Bronchial epithelial cell (primary cell): ENCODE data around the gene FNDC4. TPM values are rescaled to one million over a fixed set of nuclear protein-coding genes. Genes with fewer than 3 reads are reported as not detected.

Source experiments
- DNase-seq: peaks from one replicate; pipeline ENCODE4 v3.0.0-alpha.2; 2010; ENCODE audit warnings: low read depth
- FAIRE-seq: peaks from 2 replicates; lab custom pipeline; 2011; peaks lifted over from hg19 to GRCh38; lab: Jason Lieb, UNC
- H3K27me3 ChIP-seq: 2 replicates; pipeline ENCODE4 v1.5.1; 2011; ENCODE audit warnings: low read length; ENCODE audit not compliant: control insufficient read depth, insufficient read depth
- H3K36me3 ChIP-seq: 2 replicates; pipeline ENCODE4 v1.5.1; 2011; ENCODE audit warnings: low read length; ENCODE audit not compliant: control insufficient read depth, insufficient read depth
- H3K4me3 ChIP-seq: 2 replicates; pipeline ENCODE4 v1.5.1; 2011; ENCODE audit warnings: mild to moderate bottlenecking, low read depth, low read length, control low read depth
- total RNA-seq: library from RNA; depleted of rRNA; stranded (reverse); fragments of >200 nt; gene quantifications from 2 replicates; pipeline ENCODE4 v1.2.1, GENCODE V29; 2014
- TF ChIP-seq, protein P1 (sequence below): IDR thresholded peaks from 2 replicates; pipeline ENCODE4 v1.5.1; 2011; ENCODE audit warnings: mild to moderate bottlenecking, moderate library complexity, low read length, control low read depth, inconsistent platforms; ENCODE audit not compliant: insufficient read depth, severe bottlenecking

The FNDC4 gene
- total RNA-seq, 1 donor from 2014 or later = 7.6 TPM

DNA sequence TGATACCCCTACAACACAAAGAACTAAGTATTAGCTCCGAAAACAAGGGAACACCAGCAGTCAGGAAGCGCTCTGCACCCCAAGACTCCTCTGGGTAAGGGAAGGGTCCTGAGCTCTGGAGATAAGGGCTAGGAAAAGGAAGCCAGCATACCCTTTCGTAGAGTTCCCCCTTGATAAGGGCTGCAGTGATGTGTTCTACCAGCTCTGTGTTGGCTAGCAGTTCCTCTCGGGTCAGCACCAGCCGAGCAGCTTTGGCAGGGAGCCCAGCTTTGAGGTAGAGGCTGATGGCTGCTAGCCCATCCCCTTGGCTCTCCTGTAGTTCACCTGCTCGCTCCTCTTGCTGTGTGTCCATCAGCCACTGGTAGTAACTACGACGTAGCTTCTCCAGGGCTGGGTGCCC is 33.9 kb downstream of the FNDC4 start:
- FAIRE-seq = peak; percentile 23
- no peak overlapping the region for H3K4me3 ChIP-seq
- H3K36me3 ChIP-seq = peaks cover 2% of the 10 kb centered on the region
- TF ChIP-seq, protein P1, sequence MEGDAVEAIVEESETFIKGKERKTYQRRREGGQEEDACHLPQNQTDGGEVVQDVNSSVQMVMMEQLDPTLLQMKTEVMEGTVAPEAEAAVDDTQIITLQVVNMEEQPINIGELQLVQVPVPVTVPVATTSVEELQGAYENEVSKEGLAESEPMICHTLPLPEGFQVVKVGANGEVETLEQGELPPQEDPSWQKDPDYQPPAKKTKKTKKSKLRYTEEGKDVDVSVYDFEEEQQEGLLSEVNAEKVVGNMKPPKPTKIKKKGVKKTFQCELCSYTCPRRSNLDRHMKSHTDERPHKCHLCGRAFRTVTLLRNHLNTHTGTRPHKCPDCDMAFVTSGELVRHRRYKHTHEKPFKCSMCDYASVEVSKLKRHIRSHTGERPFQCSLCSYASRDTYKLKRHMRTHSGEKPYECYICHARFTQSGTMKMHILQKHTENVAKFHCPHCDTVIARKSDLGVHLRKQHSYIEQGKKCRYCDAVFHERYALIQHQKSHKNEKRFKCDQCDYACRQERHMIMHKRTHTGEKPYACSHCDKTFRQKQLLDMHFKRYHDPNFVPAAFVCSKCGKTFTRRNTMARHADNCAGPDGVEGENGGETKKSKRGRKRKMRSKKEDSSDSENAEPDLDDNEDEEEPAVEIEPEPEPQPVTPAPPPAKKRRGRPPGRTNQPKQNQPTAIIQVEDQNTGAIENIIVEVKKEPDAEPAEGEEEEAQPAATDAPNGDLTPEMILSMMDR = no peak
- no peak for DNase-seq
- no peaks in the 10 kb centered on the region for H3K27me3 ChIP-seq

DNA sequence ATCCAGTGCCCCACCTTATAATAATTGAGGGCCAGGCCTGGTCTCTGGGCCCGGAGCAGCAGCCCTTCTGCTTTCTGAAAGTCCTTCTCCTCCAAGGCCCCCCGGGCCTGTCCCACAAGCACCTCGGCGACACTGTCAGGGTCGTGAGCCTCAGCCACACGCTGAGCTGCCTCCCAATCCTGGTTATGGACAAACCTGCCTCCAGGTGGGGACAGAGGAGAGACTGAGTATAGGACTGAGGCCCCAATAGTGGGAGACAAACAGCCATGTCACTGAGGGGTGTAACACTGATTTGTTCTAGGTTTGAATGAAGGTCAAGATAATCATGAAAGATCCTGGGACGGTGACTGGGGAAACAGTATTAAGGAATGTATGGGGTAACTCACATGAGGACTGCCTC is 41.0 kb downstream of the FNDC4 start:
- Histone ChIP-seq H3K36me3 (peaks cover 8% of the 10 kb centered on the region), H3K27me3 (no peaks in the 10 kb centered on the region)
- FAIRE-seq = no peak

GRCh38 chr2:27451095-27451494 is 43.9 kb downstream of the FNDC4 start:
- no peaks in the 10 kb centered on the region for H3K27me3 ChIP-seq
- H3K36me3 ChIP-seq = peaks cover 6% of the 10 kb centered on the region

More for the DNA sequence above, 41.0 kb downstream of the FNDC4 start:
- TF ChIP-seq, protein P1 = no peak
- H3K4me3 ChIP-seq = no peak overlapping the region
- no peak for DNase-seq

DNA sequence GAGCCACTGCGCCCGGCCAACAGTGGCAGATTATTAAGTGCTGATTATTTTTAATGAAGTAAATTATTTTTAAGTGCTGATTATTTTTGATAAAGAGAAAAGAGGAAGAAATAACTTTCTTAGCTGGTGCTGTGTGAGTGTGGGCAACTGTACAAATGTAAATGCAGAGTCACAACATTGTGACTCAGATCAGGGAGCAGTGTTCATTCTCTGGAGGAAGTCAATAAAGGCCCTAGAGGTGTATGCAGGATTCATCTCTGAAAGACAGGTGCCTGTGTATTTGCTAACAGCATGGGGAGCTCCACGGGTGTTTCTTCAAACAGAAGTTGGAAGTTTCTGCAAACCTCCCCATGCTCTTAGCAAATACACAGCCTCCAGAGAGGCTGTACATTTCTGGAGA is 46.6 kb downstream of the FNDC4 start:
- TF ChIP-seq, protein P1 = no peak
- DNase-seq (peak; percentile 24), FAIRE-seq (no peak)
- peaks cover 7% of the 10 kb centered on the region for H3K36me3 ChIP-seq
- H3K4me3 ChIP-seq = no peak overlapping the region
- H3K27me3 ChIP-seq = no peaks in the 10 kb centered on the region

More at GRCh38 chr2:27451095-27451494, 43.9 kb downstream of the FNDC4 start:
- TF ChIP-seq, protein P1 = no peak
- DNase-seq = no peak
- no peak for FAIRE-seq
- H3K4me3 ChIP-seq = no peak overlapping the region

DNA sequence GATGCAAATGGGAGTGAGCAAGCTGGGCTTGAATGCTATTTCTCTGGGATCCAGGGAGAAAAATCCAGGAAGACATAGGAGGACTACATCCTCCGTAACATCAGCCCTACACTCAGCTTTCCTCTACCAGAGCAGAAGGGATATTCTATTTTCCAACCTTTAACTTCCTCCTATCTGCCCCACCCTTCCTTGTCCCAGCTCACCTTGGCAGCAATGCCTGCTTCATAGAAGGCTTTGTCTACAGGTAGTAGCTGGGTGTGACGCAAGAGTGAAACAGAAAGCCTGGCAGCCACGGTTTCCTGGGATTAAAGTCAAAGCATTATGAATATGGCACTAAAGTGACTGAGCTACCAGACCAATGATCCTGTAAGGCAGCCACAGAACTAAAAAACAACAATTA is 48.9 kb downstream of the FNDC4 start:
- DNase-seq (peak; percentile 86), FAIRE-seq (peak; percentile 83)
- no peaks in the 10 kb centered on the region for H3K27me3 ChIP-seq
- H3K4me3 ChIP-seq = no peak overlapping the region
- H3K36me3 ChIP-seq = peaks cover 6% of the 10 kb centered on the region
- TF ChIP-seq, protein P1 = no peak

GRCh38 chr2:27445615-27446014 is 49.4 kb downstream of the FNDC4 start:
- FAIRE-seq = peak; percentile 92
- H3K36me3 ChIP-seq = peaks cover 6% of the 10 kb centered on the region
- TF ChIP-seq, protein P1 = no peak
- H3K4me3 ChIP-seq = no peak overlapping the region
- DNase-seq = no peak
- no peaks in the 10 kb centered on the region for H3K27me3 ChIP-seq
